Stomach (tissue), 9 donors: Measurements from ENCODE around the gene OLFML2A. TPM values are rescaled to one million over a fixed set of nuclear protein-coding genes. Genes with fewer than 3 reads are reported as not detected.

Source experiments
- DNase-seq, 2 donors: peaks; one replicate each; pipeline versions ENCODE4 v3.0.0 to v3.0.0-alpha.2; 2013 to 2019
- H3K27ac ChIP-seq, 5 donors: fragments of 200-600 bp in 4 of 5; sonication (generic) in 4 of 5; one replicate each; pipeline ENCODE4 v1.5.1; 2013 to 2019; ENCODE audit warnings: mild to moderate bottlenecking in 1 of 5, moderate library complexity in 1 of 5
- H3K27me3 ChIP-seq, 3 donors: fragments of 200-600 bp; sonication (generic); one replicate each; pipeline ENCODE4 v1.5.1; 2017 to 2019; ENCODE audit warnings: mixed run types in 1 of 3
- H3K36me3 ChIP-seq, 4 donors: fragments of 200-600 bp; sonication (generic); 1 replicate in 3 of 4; 2 replicates in 1 of 4; pipeline ENCODE4 v1.5.1; 2016 to 2019
- H3K4me1 ChIP-seq, 4 donors: fragments of 200-600 bp; sonication (generic); one replicate each; pipeline ENCODE4 v1.5.1; 2016 to 2019
- H3K4me3 ChIP-seq, 4 donors: fragments of 200-600 bp; sonication (generic) in 3 of 4; one replicate each; pipeline ENCODE4 v1.5.1; 2016 to 2019; ENCODE audit warnings: mild to moderate bottlenecking in 1 of 4
- H3K9me3 ChIP-seq, 4 donors: fragments of 200-600 bp; sonication (generic); one replicate each; pipeline ENCODE4 v1.5.1; 2016 to 2019
- EP300 ChIP-seq: sonication (generic); formaldehyde crosslinking; IDR thresholded peaks from one replicate; pipeline ENCODE4 v1.6.1; 2017; ENCODE audit warnings: antibody characterized with exemption
- POLR2A ChIP-seq, 4 donors: fragments of 450-650 bp; IDR thresholded peaks; one replicate each; pipeline ENCODE4 v1.6.1; 2016; ENCODE audit warnings: antibody characterized with exemption in 4 of 4, control low read depth in 2 of 4, mild to moderate bottlenecking in 1 of 4, moderate library complexity in 1 of 4
- POLR2AphosphoS5 ChIP-seq, 3 donors: sonication (generic); formaldehyde crosslinking; IDR thresholded peaks; one replicate each; pipeline ENCODE4 v1.6.1; 2016; ENCODE audit warnings: antibody characterized with exemption in 3 of 3
- WGBS, 5 donors: extraction: QIAGEN DNeasy Blood & Tissue Kit in 3 of 5; methylation state at CpG; one replicate each; pipeline versions ENCODE4 v1.1.5 to v1.1.7; 2013 to 2018; 5-methylcytosine and 5-hydroxymethylcytosine counted together
- intact Hi-C: fragments of 100-400 bp; cut with DNase I; formaldehyde crosslinking; loops from one replicate; pipeline ENCODE4 v1.15.1; 2023; ENCODE audit warnings: low total_unique reads
- polyA plus RNA-seq, 3 donors: library from polyadenylated mRNA; stranded (reverse); fragments of 200-250 nt; gene quantifications; one replicate each; pipeline ENCODE4 v1.2.3, GENCODE V29; 2013
- total RNA-seq, 5 donors: library from RNA; depleted of rRNA; stranded (reverse); fragments of >200 nt; gene quantifications; one replicate each; pipeline versions ENCODE4 v1.1.0 to v1.2.3, GENCODE V29; 2014 to 2016
- TF ChIP-seq, protein P1 (sequence below), 7 experiments: fragments of 450-650 bp in 4 of 7; fragments of 200-600 bp in 3 of 7; sonication (generic) in 3 of 7; IDR thresholded peaks; one replicate each; pipeline ENCODE4 v1.5.1; 2016 to 2019; ENCODE audit warnings: antibody characterized with exemption in 7 of 7, control low read depth in 2 of 7, mild to moderate bottlenecking in 1 of 7
- donor health status: healthy with polysubstance abuse.
- donor health status: Bipolar disorder and iron deficiency.
- donor health status: healthy.

The OLFML2A gene
- total and polyA plus RNA-seq, 8 donors: 0.56 to 91.2 (median 3.5) TPM

DNA sequence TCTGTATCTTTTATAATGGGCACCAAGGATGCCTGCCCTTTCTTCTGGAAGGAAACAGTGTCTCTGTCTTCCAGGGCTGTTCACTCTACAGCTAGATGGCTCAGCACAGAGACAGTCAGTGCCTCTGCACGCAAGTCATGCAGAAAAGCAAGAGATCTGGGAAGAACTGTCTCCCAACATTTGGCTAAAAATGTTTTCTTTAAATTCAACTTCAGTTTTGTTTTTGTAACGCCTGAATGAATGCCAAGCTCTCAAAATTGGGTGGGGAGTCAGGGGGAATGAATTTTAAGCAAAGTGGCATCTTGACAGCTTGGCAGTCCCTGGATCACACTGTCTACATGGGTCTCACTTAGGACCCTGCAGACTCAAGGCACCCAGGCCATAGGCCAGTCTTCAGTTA, 12.6 kb downstream of the OLFML2A start:
- intact Hi-C loops: no loop called here
- no peak for DNase-seq
- Histone ChIP-seq H3K9me3 (no peaks in the 10 kb centered on the region), H3K4me1 (peaks cover 0 to 2% (median 0%) of the 10 kb centered on the region in 4 donors), H3K27me3 (no peaks in the 10 kb centered on the region), H3K36me3 (peaks cover 0 to 3% (median 0%) of the 10 kb centered on the region in 4 donors), H3K27ac (no peak overlapping the region), H3K4me3 (no peak overlapping the region)
- no peak for TF ChIP-seq EP300
- no peak for TF ChIP-seq POLR2A (IDR thresholded peaks at IDR 0.05)
- no peak for TF ChIP-seq POLR2AphosphoS5 (IDR thresholded peaks at IDR 0.05)
- TF ChIP-seq, protein P1, sequence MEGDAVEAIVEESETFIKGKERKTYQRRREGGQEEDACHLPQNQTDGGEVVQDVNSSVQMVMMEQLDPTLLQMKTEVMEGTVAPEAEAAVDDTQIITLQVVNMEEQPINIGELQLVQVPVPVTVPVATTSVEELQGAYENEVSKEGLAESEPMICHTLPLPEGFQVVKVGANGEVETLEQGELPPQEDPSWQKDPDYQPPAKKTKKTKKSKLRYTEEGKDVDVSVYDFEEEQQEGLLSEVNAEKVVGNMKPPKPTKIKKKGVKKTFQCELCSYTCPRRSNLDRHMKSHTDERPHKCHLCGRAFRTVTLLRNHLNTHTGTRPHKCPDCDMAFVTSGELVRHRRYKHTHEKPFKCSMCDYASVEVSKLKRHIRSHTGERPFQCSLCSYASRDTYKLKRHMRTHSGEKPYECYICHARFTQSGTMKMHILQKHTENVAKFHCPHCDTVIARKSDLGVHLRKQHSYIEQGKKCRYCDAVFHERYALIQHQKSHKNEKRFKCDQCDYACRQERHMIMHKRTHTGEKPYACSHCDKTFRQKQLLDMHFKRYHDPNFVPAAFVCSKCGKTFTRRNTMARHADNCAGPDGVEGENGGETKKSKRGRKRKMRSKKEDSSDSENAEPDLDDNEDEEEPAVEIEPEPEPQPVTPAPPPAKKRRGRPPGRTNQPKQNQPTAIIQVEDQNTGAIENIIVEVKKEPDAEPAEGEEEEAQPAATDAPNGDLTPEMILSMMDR (IDR thresholded peaks at IDR 0.05): no peak
- 76 to 83% (median 82%) methylated on average over 2 of the region's 2 CpGs for WGBS, 5 donors

- 83 to 93% (median 91%) methylated on average over 8 of the region's 8 CpGs for WGBS, 5 donors
- no peak overlapping the region for H3K4me3 ChIP-seq
- DNase-seq: no peak
- TF ChIP-seq POLR2AphosphoS5 (IDR thresholded peaks at IDR 0.05) (no peak), POLR2A (IDR thresholded peaks at IDR 0.05) (no peak), EP300 (no peak)
- TF ChIP-seq, protein P1 (IDR thresholded peaks at IDR 0.05): no peak
- peaks cover 0 to 4% (median 1%) of the 10 kb centered on the region in 4 donors for H3K4me1 ChIP-seq
- no peaks in the 10 kb centered on the region for H3K27me3 ChIP-seq
- peaks cover 0 to 3% (median 0%) of the 10 kb centered on the region in 4 donors for H3K36me3 ChIP-seq
- intact Hi-C loops: no loop called here
- no peaks in the 10 kb centered on the region for H3K9me3 ChIP-seq
- H3K27ac ChIP-seq: no peak overlapping the region
Observed at GRCh38 chr9:124790301-124790700, 13.4 kb downstream of the OLFML2A start.

GRCh38 chr9:124790801-124791505, 14.0 kb downstream of the OLFML2A start:
- DNase-seq: peak in 1 of 2 donors; percentile 1
- intact Hi-C loops: no loop called here
- 77 to 89% (median 87%) methylated on average over 5 of the region's 5 CpGs for WGBS, 5 donors
- Histone ChIP-seq H3K27ac (no peak overlapping the region), H3K4me3 (no peak overlapping the region), H3K27me3 (no peaks in the 10 kb centered on the region), H3K4me1 (peaks cover 0 to 8% (median 2%) of the 10 kb centered on the region in 4 donors), H3K36me3 (peaks cover 0 to 3% (median 0%) of the 10 kb centered on the region in 4 donors), H3K9me3 (no peaks in the 10 kb centered on the region)
- TF ChIP-seq, protein P1 (IDR thresholded peaks at IDR 0.05): no peak
- TF ChIP-seq EP300 (no peak), POLR2A (IDR thresholded peaks at IDR 0.05) (no peak), POLR2AphosphoS5 (IDR thresholded peaks at IDR 0.05) (no peak)

DNA sequence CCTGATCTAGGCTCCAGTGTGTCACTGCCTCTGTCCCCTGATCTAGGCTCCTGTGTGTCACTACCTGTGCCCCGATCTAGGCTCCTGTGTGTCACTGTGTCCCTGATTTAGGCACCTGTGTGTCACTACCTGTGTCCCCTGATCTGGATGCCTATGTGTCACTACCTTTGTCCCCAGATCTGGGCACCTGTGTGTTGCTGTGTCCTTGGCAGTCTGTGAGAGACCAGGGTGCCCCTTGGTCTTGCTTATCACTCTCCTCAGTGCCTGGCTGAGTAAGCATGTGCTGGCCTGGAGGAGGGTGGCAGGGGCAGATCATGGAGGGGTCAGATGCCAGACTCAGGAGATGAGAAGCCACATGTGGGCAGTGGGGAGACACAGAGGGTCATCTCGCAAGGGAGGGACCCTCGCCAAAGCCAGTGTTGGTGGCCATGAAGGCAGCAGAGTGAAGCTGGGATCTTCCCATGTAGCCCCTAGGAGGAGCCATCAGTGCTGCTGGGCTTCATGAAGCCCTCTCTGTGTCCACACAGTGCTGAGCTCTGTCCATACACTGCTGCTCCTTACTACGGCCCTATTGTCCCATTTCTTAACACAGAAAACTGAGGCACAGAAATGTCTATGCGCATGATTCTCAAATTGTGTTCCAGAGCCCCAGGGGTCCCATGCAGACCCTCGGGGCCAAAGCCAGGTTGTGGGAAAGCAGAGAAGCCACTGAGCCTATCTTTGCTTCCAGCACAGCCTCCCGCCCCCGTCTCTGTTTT, 15.5 kb downstream of the OLFML2A start:
- 71 to 89% (median 83%) methylated on average over 7 to 8 of the region's 8 CpGs for WGBS, 5 donors
- Histone ChIP-seq H3K27me3 (no peaks in the 10 kb centered on the region), H3K4me3 (no peak overlapping the region), H3K4me1 (peaks cover 1 to 15% (median 5%) of the 10 kb centered on the region in 4 donors), H3K27ac (peak overlapping the region in 3 of 5 donors; percentile 38 to 58 (median 40)), H3K9me3 (no peaks in the 10 kb centered on the region), H3K36me3 (no peaks in the 10 kb centered on the region)
- TF ChIP-seq, protein P1 (IDR thresholded peaks at IDR 0.05): no peak
- TF ChIP-seq POLR2A (IDR thresholded peaks at IDR 0.05) (no peak), EP300 (no peak), POLR2AphosphoS5 (IDR thresholded peaks at IDR 0.05) (no peak)
- intact Hi-C loops: no loop called here
- peak in 1 of 2 donors; percentile 16 for DNase-seq
